Activated CD8-positive, alpha-beta memory T cell treated with anti-CD3 and anti-CD28 coated beads, Interleukin-2, amount 10 ng/mL, durations not matched to agents 7 days and 5 days (primary cell): ENCODE results near the gene PLA2G2D. TPM values are rescaled to one million over a fixed set of nuclear protein-coding genes. Genes with fewer than 3 reads are reported as not detected.

Source experiments
- ATAC-seq: fragments of 150-1000 bp; cut with Tn5 transposase; one replicate; pipeline ENCODE4 v1.10.0; 2021; ENCODE audit warnings: moderate library complexity
- CTCF ChIA-PET: fragments of 350-600 bp; sonication (Branson Sonifier 250); formaldehyde crosslinking; loops from one replicate; lab custom pipeline; 2021; ENCODE audit warnings: antibody characterized with exemption; lab: Charles Lee
- DNase-seq: peaks from one replicate; pipeline ENCODE4 v3.0.0-alpha.2; 2020
- H3K27ac Mint-ChIP-seq: one replicate; pipeline ENCODE4 v1.8.0; 2021; ENCODE audit warnings: mild to moderate bottlenecking, mixed read lengths
- H3K27me3 Mint-ChIP-seq: one replicate; pipeline ENCODE4 v1.8.0; 2021; ENCODE audit warnings: mixed read lengths
- H3K36me3 Mint-ChIP-seq: one replicate; pipeline ENCODE4 v1.8.0; 2021; ENCODE audit warnings: mild to moderate bottlenecking, mixed read lengths
- H3K4me1 Mint-ChIP-seq: one replicate; pipeline ENCODE4 v1.8.0; 2021; ENCODE audit warnings: mixed read lengths
- H3K4me3 Mint-ChIP-seq: one replicate; pipeline ENCODE4 v1.8.0; 2021; ENCODE audit warnings: mild to moderate bottlenecking, moderate library complexity, mixed read lengths
- H3K9me3 Mint-ChIP-seq: one replicate; pipeline ENCODE4 v1.8.0; 2022; ENCODE audit warnings: low read depth, mixed read lengths
- total RNA-seq, 2 experiments: library from RNA; stranded (reverse); gene quantifications; one replicate each; pipeline ENCODE4 v1.2.3, GENCODE V29; 2021

PLA2G2D gene
- total RNA-seq, 2 experiments from 2014 or later, result not detected

- no peak for DNase-seq
- Mint-ChIP-seq H3K9me3 (no peaks in the 10 kb centered on the region), H3K36me3 (no peaks in the 10 kb centered on the region), H3K27me3 (peaks cover 25% of the 10 kb centered on the region), H3K27ac (no peak overlapping the region), H3K4me1 (no peaks in the 10 kb centered on the region), H3K4me3 (no peak overlapping the region)
- no peak for ATAC-seq
- CTCF ChIA-PET, result no interaction called here
Measured at GRCh38 chr1:20072771-20073170, 46.6 kb downstream of the PLA2G2D start.

- H3K4me1 Mint-ChIP-seq, result no peaks in the 10 kb centered on the region
Measured at GRCh38 chr1:20071416-20071815, 47.9 kb downstream of the PLA2G2D start.

GRCh38 chr1:20070357-20070756 is 49.0 kb downstream of the PLA2G2D start:
- Mint-ChIP-seq H3K9me3 (no peaks in the 10 kb centered on the region), H3K4me3 (no peak overlapping the region), H3K4me1 (no peaks in the 10 kb centered on the region), H3K27me3 (peaks cover 14% of the 10 kb centered on the region), H3K27ac (no peak overlapping the region), H3K36me3 (no peaks in the 10 kb centered on the region)
- CTCF ChIA-PET, result no interaction called here
- DNase-seq, result no peak
- no peak for ATAC-seq

More at GRCh38 chr1:20071416-20071815, 47.9 kb downstream of the PLA2G2D start:
- Mint-ChIP-seq H3K36me3 (no peaks in the 10 kb centered on the region), H3K27me3 (peaks cover 12% of the 10 kb centered on the region), H3K4me3 (no peak overlapping the region), H3K27ac (no peak overlapping the region), H3K9me3 (no peaks in the 10 kb centered on the region)
- no peak for ATAC-seq
- DNase-seq, result no peak
- CTCF ChIA-PET, result no interaction called here

- Mint-ChIP-seq H3K36me3 (no peaks in the 10 kb centered on the region), H3K4me3 (no peak within 1 kb of the TSS), H3K27me3 (peaks cover 14% of the 10 kb centered on the region), H3K27ac (no peak within 1 kb of the TSS), H3K9me3 (no peaks in the 10 kb centered on the region), H3K4me1 (no peaks in the 10 kb centered on the region)
- CTCF ChIA-PET, result no interaction called here
- no peak for ATAC-seq
- no peak for DNase-seq
Measured at GRCh38 chr1:20069874-20070273, 49.5 kb downstream of the PLA2G2D start, which contains the start of gene PLA2G5. Gene PLA2G5 (plus strand): TSS chr1:20070194. CDS start chr1:20084831, 14,637 bp downstream.

GRCh38 chr1:20068722-20069121 is 50.6 kb downstream of the PLA2G2D start:
- DNase-seq (no peak), ATAC-seq (no peak)
- H3K27me3 Mint-ChIP-seq, result peaks cover 14% of the 10 kb centered on the region
- no peaks in the 10 kb centered on the region for H3K36me3 Mint-ChIP-seq
- H3K4me1 Mint-ChIP-seq, result no peaks in the 10 kb centered on the region
- no peaks in the 10 kb centered on the region for H3K9me3 Mint-ChIP-seq
- CTCF ChIA-PET, result no interaction called here
- H3K4me3 Mint-ChIP-seq, result no peak overlapping the region
- H3K27ac Mint-ChIP-seq, result no peak overlapping the region

GRCh38 chr1:20063861-20064292 is 55.5 kb downstream of the PLA2G2D start:
- DNase-seq (no peak), ATAC-seq (no peak)
- Mint-ChIP-seq H3K36me3 (no peaks in the 10 kb centered on the region), H3K27me3 (peaks cover 15% of the 10 kb centered on the region), H3K4me1 (peaks cover 14% of the 10 kb centered on the region), H3K27ac (no peak overlapping the region), H3K9me3 (no peaks in the 10 kb centered on the region), H3K4me3 (no peak overlapping the region)
- CTCF ChIA-PET, result no interaction called here

Other genes with a start within 250 kb of the PLA2G2D start
- 1 to 10 TPM; 7.3 to 8.1 TPM for gene OTUD3, start 237.1 kb downstream of the PLA2G2D start, total RNA-seq
- not detected for gene PLA2G2E, start 195.9 kb downstream of the PLA2G2D start, total RNA-seq
- gene PLA2G2A, start 139.9 kb downstream of the PLA2G2D start, total RNA-seq, result not detected
- gene PLA2G5, start 49.3 kb downstream of the PLA2G2D start, total RNA-seq, result not detected
- not detected for gene PLA2G2F, start 19.8 kb upstream of the PLA2G2D start, total RNA-seq
- gene UBXN10, start 66.6 kb upstream of the PLA2G2D start, total RNA-seq, result 1 to 10 TPM in 1 of 2 experiments, under 1 TPM in 1; 0.23 to 1.1 TPM
- not detected for gene PLA2G2C, start 67.0 kb upstream of the PLA2G2D start, total RNA-seq
- gene VWA5B1, start 171.3 kb upstream of the PLA2G2D start, total RNA-seq, result not detected